GM18507 (cell line): ENCODE results near the gene CDRT4.

Experiments used
- DNase-seq: peaks from one replicate; pipeline ENCODE4 v3.0.0; 2011; ENCODE audit warnings: low read depth; ENCODE audit not compliant: insufficient read length; ENCODE audit errors: extremely low spot score
- FAIRE-seq: peaks from 2 replicates; lab custom pipeline; 2011; peaks lifted over from hg19 to GRCh38; lab: Jason Lieb, UNC

The CDRT4 gene

GRCh38 chr17:15494821-15495220, 27.4 kb upstream of the CDRT4 start:
- DNase-seq (no peak), FAIRE-seq (no peak)

GRCh38 chr17:15493693-15494035, 26.2 kb upstream of the CDRT4 start:
- no peak for FAIRE-seq
- no peak for DNase-seq

GRCh38 chr17:15492791-15493692, 25.6 kb upstream of the CDRT4 start:
- DNase-seq (no peak), FAIRE-seq (no peak)

GRCh38 chr17:15492186-15492585, 24.8 kb upstream of the CDRT4 start:
- DNase-seq (no peak), FAIRE-seq (no peak)

GRCh38 chr17:15490634-15491261, 23.3 kb upstream of the CDRT4 start:
- FAIRE-seq (no peak), DNase-seq (no peak)

GRCh38 chr17:15488557-15488956, 21.1 kb upstream of the CDRT4 start:
- DNase-seq (no peak), FAIRE-seq (no peak)

- no peak for FAIRE-seq
Measured at GRCh38 chr17:15485045-15485444, 17.6 kb upstream of the CDRT4 start.

GRCh38 chr17:15483431-15483830, 16.0 kb upstream of the CDRT4 start:
- FAIRE-seq (no peak), DNase-seq (no peak)

More at GRCh38 chr17:15485045-15485444, 17.6 kb upstream of the CDRT4 start:
- DNase-seq = no peak

GRCh38 chr17:15482476-15482875, 15.1 kb upstream of the CDRT4 start:
- DNase-seq (no peak), FAIRE-seq (no peak)

- DNase-seq = no peak
- no peak for FAIRE-seq
Measured at GRCh38 chr17:15481481-15481880, 14.1 kb upstream of the CDRT4 start.

- FAIRE-seq (no peak), DNase-seq (no peak)
Measured at GRCh38 chr17:15480204-15480603, 12.8 kb upstream of the CDRT4 start.

GRCh38 chr17:15479703-15480102, 12.3 kb upstream of the CDRT4 start:
- no peak for FAIRE-seq
- DNase-seq = no peak

- DNase-seq (no peak), FAIRE-seq (no peak)
Measured at GRCh38 chr17:15478845-15479244, 11.4 kb upstream of the CDRT4 start.

GRCh38 chr17:15475631-15476354, 8.4 kb upstream of the CDRT4 start:
- FAIRE-seq = no peak
- no peak for DNase-seq

GRCh38 chr17:15472891-15473290, 5.5 kb upstream of the CDRT4 start:
- DNase-seq (no peak), FAIRE-seq (no peak)

- no peak for FAIRE-seq
- DNase-seq = no peak
Measured at GRCh38 chr17:15470536-15470935, 3.1 kb upstream of the CDRT4 start.

- FAIRE-seq (no peak), DNase-seq (no peak)
Measured at GRCh38 chr17:15469260-15469659, 1.8 kb upstream of the CDRT4 start.

- DNase-seq = no peak
- FAIRE-seq = no peak
Measured at GRCh38 chr17:15468126-15468525, 705 bp upstream of the CDRT4 start.

- no peak for FAIRE-seq
Measured at GRCh38 chr17:15466131-15466530, 1.3 kb downstream of the CDRT4 start.

GRCh38 chr17:15465045-15465701, 2.2 kb downstream of the CDRT4 start:
- no peak for DNase-seq
- FAIRE-seq = no peak

More at GRCh38 chr17:15466131-15466530, 1.3 kb downstream of the CDRT4 start:
- DNase-seq = no peak
